ENCODE data around the gene ZNF521.

ZNF521 gene

GRCh38 chr18:25075783-25076182, 276.2 kb downstream of the ZNF521 start:
- no peak for DNase-seq (ENCODE audit: low read depth, low spot score)

- no peak for DNase-seq (ENCODE audit: low read depth, low spot score)
These were observed 276.6 kb downstream of the ZNF521 start for GRCh38 chr18:25075331-25075730.

GRCh38 chr18:25074925-25075324, 277.0 kb downstream of the ZNF521 start:
- DNase-seq (ENCODE audit: low read depth, low spot score), result no peak

- DNase-seq (ENCODE audit: low read depth, low spot score), result no peak
These were observed 279.8 kb downstream of the ZNF521 start for GRCh38 chr18:25072205-25072604.

- no peak for DNase-seq (ENCODE audit: low read depth, low spot score)
These were observed 284.5 kb downstream of the ZNF521 start for GRCh38 chr18:25067275-25068025.

- DNase-seq (ENCODE audit: low read depth, low spot score), result no peak
These were observed 285.4 kb downstream of the ZNF521 start for GRCh38 chr18:25066516-25066915.

GRCh38 chr18:25062720-25063119, 289.2 kb downstream of the ZNF521 start:
- no peak for DNase-seq (ENCODE audit: low read depth, low spot score)

- DNase-seq (ENCODE audit: low read depth, low spot score), result no peak
These were observed 290.6 kb downstream of the ZNF521 start for GRCh38 chr18:25061395-25061794.

GRCh38 chr18:25058521-25058920, 293.4 kb downstream of the ZNF521 start:
- DNase-seq (ENCODE audit: low read depth, low spot score), result no peak

- DNase-seq (ENCODE audit: low read depth, low spot score), result no peak
These were observed 294.4 kb downstream of the ZNF521 start for GRCh38 chr18:25057491-25058050.

GRCh38 chr18:25056429-25056828, 295.5 kb downstream of the ZNF521 start:
- no peak for DNase-seq (ENCODE audit: low read depth, low spot score)

GRCh38 chr18:25055076-25055475, 296.9 kb downstream of the ZNF521 start:
- no peak for DNase-seq (ENCODE audit: low read depth, low spot score)

- DNase-seq (ENCODE audit: low read depth, low spot score), result no peak
These were observed 298.5 kb downstream of the ZNF521 start for GRCh38 chr18:25053466-25053865.

- no peak for DNase-seq (ENCODE audit: low read depth, low spot score)
These were observed 299.4 kb downstream of the ZNF521 start for GRCh38 chr18:25052511-25052921.

- DNase-seq (ENCODE audit: low read depth, low spot score), result no peak
These were observed 301.4 kb downstream of the ZNF521 start for GRCh38 chr18:25050605-25051004.

GRCh38 chr18:25047983-25048382, 304.0 kb downstream of the ZNF521 start:
- DNase-seq (ENCODE audit: low read depth, low spot score), result no peak

- DNase-seq (ENCODE audit: low read depth, low spot score), result no peak
These were observed 304.5 kb downstream of the ZNF521 start for GRCh38 chr18:25047421-25047820.

- DNase-seq (ENCODE audit: low read depth, low spot score), result no peak
These were observed 307.3 kb downstream of the ZNF521 start for GRCh38 chr18:25044694-25045093.

- DNase-seq (ENCODE audit: low read depth, low spot score), result no peak
These were observed 308.9 kb downstream of the ZNF521 start for GRCh38 chr18:25043104-25043503.

- no peak for DNase-seq (ENCODE audit: low read depth, low spot score)
These were observed 309.3 kb downstream of the ZNF521 start for GRCh38 chr18:25042641-25043051.

GRCh38 chr18:25039781-25040180, 312.2 kb downstream of the ZNF521 start:
- no peak for DNase-seq (ENCODE audit: low read depth, low spot score)

- DNase-seq (ENCODE audit: low read depth, low spot score), result no peak
These were observed 313.7 kb downstream of the ZNF521 start for GRCh38 chr18:25038261-25038660.

GRCh38 chr18:25033747-25034471, 318.1 kb downstream of the ZNF521 start:
- no peak for DNase-seq (ENCODE audit: low read depth, low spot score)

Data from activated CD4-positive, CD25-positive, alpha-beta regulatory T cell treated with anti-CD3 and anti-CD28 coated beads, Interleukin-2, amount 50 U/mL, for 16 hours (primary cell).